Measurements from ENCODE around the gene NYAP2.

NYAP2 gene

DNA sequence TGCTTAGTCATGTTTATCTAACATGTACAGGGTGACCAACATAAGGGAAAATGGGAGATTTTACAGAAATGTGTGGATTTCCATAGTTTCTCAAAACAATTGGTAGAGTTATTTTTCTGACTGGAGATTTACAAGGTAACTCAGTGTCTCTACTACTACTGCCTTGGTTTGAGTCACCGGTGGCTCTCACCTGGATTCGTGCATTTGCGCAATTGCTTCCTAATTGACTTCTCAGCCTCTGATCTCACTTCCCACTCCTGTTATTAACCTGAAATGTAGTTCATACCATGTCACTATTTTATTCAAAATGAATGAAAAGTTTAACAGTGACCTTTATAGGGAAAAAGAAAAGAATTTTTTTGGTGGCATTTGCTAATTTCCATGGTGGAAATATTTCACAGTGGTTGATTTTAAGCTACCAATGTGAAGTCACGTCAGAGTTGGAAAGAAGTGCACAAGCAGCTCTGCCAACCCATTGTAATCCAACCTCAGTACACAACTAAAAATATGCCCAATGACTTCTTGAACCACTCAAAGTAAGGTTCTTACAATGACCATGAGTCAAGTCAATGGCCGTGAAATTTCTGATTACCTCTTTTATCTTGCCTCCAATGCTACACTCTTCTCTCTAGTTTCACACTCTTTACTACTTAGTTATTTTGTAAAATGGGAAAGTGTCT lies 94.0 kb downstream of the NYAP2 start:
- H3K9me3 ChIP-seq (ENCODE audit: insufficient read depth, low read depth, low read length), result no peaks in the 10 kb centered on the region
- no peak overlapping the region for H3K9ac ChIP-seq (ENCODE audit: low read depth, low read length)
- H3K36me3 ChIP-seq (ENCODE audit: insufficient read depth, low read depth, low read length), result no peaks in the 10 kb centered on the region
- H3K27ac ChIP-seq (ENCODE audit: low read length), result no peak overlapping the region
- no peaks in the 10 kb centered on the region for H3K27me3 ChIP-seq (ENCODE audit: insufficient read depth, low read length)
- H3K4me1 ChIP-seq (ENCODE audit: insufficient read depth, low read length), result peaks cover 13% of the 10 kb centered on the region
- H3K4me3 ChIP-seq (ENCODE audit: low read length), result no peak overlapping the region

DNA sequence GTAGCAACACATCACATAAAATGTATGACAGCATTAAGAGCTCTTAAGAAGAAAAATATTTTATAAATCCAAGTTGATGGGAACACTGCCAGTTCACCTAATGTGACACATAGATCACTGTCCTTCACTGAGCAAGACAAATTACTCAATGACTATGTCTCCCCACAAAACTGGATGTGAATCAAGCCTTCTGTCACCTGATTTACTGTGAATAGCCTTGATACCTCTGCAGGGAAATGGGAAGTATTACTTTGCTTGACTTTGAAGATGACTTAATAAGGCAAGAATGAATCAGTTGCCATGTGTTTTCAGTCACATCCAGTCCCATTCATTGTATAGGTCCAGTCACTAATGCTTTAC lies 94.6 kb downstream of the NYAP2 start:
- H3K9ac ChIP-seq (ENCODE audit: low read depth, low read length), result no peak overlapping the region
- no peaks in the 10 kb centered on the region for H3K9me3 ChIP-seq (ENCODE audit: insufficient read depth, low read depth, low read length)
- H3K4me1 ChIP-seq (ENCODE audit: insufficient read depth, low read length), result peaks cover 13% of the 10 kb centered on the region
- H3K27me3 ChIP-seq (ENCODE audit: insufficient read depth, low read length), result no peaks in the 10 kb centered on the region
- no peak overlapping the region for H3K4me3 ChIP-seq (ENCODE audit: low read length)
- no peak overlapping the region for H3K27ac ChIP-seq (ENCODE audit: low read length)
- no peaks in the 10 kb centered on the region for H3K36me3 ChIP-seq (ENCODE audit: insufficient read depth, low read depth, low read length)

- Histone ChIP-seq H3K9ac (ENCODE audit: low read depth, low read length) (no peak overlapping the region), H3K9me3 (ENCODE audit: insufficient read depth, low read depth, low read length) (no peaks in the 10 kb centered on the region), H3K4me1 (ENCODE audit: insufficient read depth, low read length) (peaks cover 13% of the 10 kb centered on the region), H3K4me3 (ENCODE audit: low read length) (no peak overlapping the region), H3K27ac (ENCODE audit: low read length) (no peak overlapping the region), H3K36me3 (ENCODE audit: insufficient read depth, low read depth, low read length) (no peaks in the 10 kb centered on the region), H3K27me3 (ENCODE audit: insufficient read depth, low read length) (no peaks in the 10 kb centered on the region)
Observed at GRCh38 chr2:225495706-225496105, 96.2 kb downstream of the NYAP2 start.

DNA sequence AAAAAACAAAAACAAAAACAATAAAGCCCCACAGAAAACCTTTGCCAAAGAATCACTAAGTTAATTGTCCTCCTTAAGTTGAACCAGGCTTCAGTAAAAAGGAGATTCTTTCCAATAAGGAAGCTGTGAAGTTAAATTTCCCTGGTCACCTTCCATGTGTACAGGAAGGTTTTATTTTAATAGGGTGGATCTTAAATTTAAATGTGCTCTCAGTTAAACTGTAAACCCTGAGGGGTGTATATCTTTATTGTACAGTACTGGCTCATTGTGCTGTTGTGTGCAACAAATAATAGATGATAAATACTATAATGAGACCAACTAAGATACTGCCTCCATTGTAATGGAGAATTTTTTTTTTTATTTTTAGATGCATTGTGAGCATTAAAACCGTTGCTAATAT lies 97.1 kb downstream of the NYAP2 start:
- Histone ChIP-seq H3K9me3 (ENCODE audit: insufficient read depth, low read depth, low read length) (no peaks in the 10 kb centered on the region), H3K4me3 (ENCODE audit: low read length) (no peak overlapping the region), H3K9ac (ENCODE audit: low read depth, low read length) (no peak overlapping the region), H3K27me3 (ENCODE audit: insufficient read depth, low read length) (no peaks in the 10 kb centered on the region), H3K36me3 (ENCODE audit: insufficient read depth, low read depth, low read length) (no peaks in the 10 kb centered on the region), H3K4me1 (ENCODE audit: insufficient read depth, low read length) (peaks cover 13% of the 10 kb centered on the region), H3K27ac (ENCODE audit: low read length) (no peak overlapping the region)

- Histone ChIP-seq H3K9me3 (ENCODE audit: insufficient read depth, low read depth, low read length) (no peaks in the 10 kb centered on the region), H3K36me3 (ENCODE audit: insufficient read depth, low read depth, low read length) (no peaks in the 10 kb centered on the region), H3K27me3 (ENCODE audit: insufficient read depth, low read length) (no peaks in the 10 kb centered on the region)
Observed at GRCh38 chr2:225497166-225497565, 97.7 kb downstream of the NYAP2 start.

GRCh38 chr2:225501022-225501421 lies 101.5 kb downstream of the NYAP2 start:
- Histone ChIP-seq H3K9ac (ENCODE audit: low read depth, low read length) (no peak overlapping the region), H3K36me3 (ENCODE audit: insufficient read depth, low read depth, low read length) (no peaks in the 10 kb centered on the region), H3K9me3 (ENCODE audit: insufficient read depth, low read depth, low read length) (no peaks in the 10 kb centered on the region), H3K4me1 (ENCODE audit: insufficient read depth, low read length) (peaks cover 7% of the 10 kb centered on the region; the same call in 1 of the 2 replicates), H3K27ac (ENCODE audit: low read length) (no peak overlapping the region), H3K27me3 (ENCODE audit: insufficient read depth, low read length) (no peaks in the 10 kb centered on the region), H3K4me3 (ENCODE audit: low read length) (no peak overlapping the region)

More at GRCh38 chr2:225497166-225497565, 97.7 kb downstream of the NYAP2 start:
- Histone ChIP-seq H3K9ac (ENCODE audit: low read depth, low read length) (no peak overlapping the region), H3K4me3 (ENCODE audit: low read length) (no peak overlapping the region), H3K27ac (ENCODE audit: low read length) (no peak overlapping the region), H3K4me1 (ENCODE audit: insufficient read depth, low read length) (peaks cover 13% of the 10 kb centered on the region)

DNA sequence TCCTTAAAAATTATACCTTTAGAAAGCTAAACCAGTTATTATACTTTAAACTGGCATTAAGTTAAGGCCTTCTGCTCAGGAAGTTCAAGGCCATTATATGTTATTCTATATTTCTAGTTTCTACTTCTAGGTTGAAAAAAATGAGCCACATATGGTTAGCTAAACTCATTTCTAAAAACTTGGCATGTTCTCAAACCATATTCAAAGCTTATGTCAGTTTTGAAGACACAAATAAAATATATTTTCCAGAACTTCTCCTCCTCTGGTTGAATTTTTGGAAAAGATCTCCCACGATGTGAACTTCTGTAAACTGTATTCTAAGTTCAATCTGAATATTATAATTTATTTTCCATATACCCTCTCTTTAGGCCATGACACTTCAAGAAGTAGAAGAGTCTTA lies 103.5 kb downstream of the NYAP2 start:
- no peak overlapping the region for H3K4me3 ChIP-seq (ENCODE audit: low read length)
- H3K36me3 ChIP-seq (ENCODE audit: insufficient read depth, low read depth, low read length), result no peaks in the 10 kb centered on the region
- H3K27ac ChIP-seq (ENCODE audit: low read length), result no peak overlapping the region
- H3K4me1 ChIP-seq (ENCODE audit: insufficient read depth, low read length), result no peaks in the 10 kb centered on the region
- no peak overlapping the region for H3K9ac ChIP-seq (ENCODE audit: low read depth, low read length)
- H3K27me3 ChIP-seq (ENCODE audit: insufficient read depth, low read length), result no peaks in the 10 kb centered on the region
- no peaks in the 10 kb centered on the region for H3K9me3 ChIP-seq (ENCODE audit: insufficient read depth, low read depth, low read length)

- Histone ChIP-seq H3K9ac (ENCODE audit: low read depth, low read length) (no peak overlapping the region), H3K27ac (ENCODE audit: low read length) (no peak overlapping the region), H3K4me1 (ENCODE audit: insufficient read depth, low read length) (no peaks in the 10 kb centered on the region), H3K36me3 (ENCODE audit: insufficient read depth, low read depth, low read length) (no peaks in the 10 kb centered on the region), H3K9me3 (ENCODE audit: insufficient read depth, low read depth, low read length) (no peaks in the 10 kb centered on the region), H3K27me3 (ENCODE audit: insufficient read depth, low read length) (no peaks in the 10 kb centered on the region), H3K4me3 (ENCODE audit: low read length) (no peak overlapping the region)
Observed at GRCh38 chr2:225510796-225511195, 111.3 kb downstream of the NYAP2 start.

DNA sequence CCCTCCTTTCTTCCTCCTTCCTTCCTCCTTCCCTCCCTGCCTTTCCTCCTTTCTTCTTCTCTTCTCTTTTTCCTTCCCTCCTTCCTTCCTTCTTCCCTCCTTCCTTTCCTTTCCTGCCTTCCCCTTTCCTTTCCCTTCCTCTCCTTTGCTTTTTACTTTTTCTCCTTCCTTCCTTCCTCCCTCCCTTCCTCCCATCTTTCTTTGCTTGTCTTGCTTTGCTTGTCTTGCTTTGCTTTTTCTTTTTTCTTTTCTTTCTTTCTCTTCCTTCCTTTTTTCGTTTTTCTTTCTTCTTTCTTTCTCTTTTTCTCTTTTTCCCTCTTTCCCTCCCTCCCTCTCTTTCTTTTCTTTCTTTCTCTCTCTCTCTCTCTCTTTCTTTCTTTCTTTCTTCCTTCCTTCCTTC lies 113.0 kb downstream of the NYAP2 start:
- Histone ChIP-seq H3K27ac (ENCODE audit: low read length) (no peak overlapping the region), H3K4me1 (ENCODE audit: insufficient read depth, low read length) (no peaks in the 10 kb centered on the region), H3K36me3 (ENCODE audit: insufficient read depth, low read depth, low read length) (no peaks in the 10 kb centered on the region), H3K27me3 (ENCODE audit: insufficient read depth, low read length) (no peaks in the 10 kb centered on the region), H3K9ac (ENCODE audit: low read depth, low read length) (no peak overlapping the region), H3K4me3 (ENCODE audit: low read length) (no peak overlapping the region), H3K9me3 (ENCODE audit: insufficient read depth, low read depth, low read length) (no peaks in the 10 kb centered on the region)

DNA sequence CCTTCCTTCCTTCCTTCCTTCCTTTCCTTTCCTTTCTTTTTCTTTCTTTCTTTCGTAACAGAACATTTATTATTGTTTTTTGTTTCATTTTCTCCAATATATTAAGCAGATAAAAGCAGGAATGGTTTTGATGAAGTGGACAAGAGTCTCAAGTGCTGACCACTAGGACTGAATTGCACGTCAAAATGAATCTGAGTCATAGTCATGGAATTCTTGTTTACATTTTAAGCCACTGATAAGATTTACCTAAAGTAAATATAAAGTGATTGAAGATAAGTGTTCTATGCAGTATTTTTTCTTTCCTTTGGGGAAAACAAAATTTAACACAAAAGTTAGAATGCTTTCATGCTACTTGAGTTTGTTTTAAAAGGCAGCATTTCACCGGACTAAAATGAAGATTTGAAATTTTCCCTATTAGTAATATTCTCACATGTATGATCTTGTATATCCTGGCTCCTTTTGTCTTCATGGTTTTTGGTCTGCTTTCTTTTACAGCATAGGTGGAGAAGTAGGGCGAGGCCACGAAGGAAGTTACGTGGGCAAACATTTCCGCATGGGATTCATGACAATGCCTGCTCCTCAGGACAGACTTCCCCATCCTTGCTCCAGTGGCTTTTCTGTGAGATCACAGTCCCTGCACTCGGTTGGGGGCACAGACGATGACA lies 113.5 kb downstream of the NYAP2 start:
- Histone ChIP-seq H3K9ac (ENCODE audit: low read depth, low read length) (no peak overlapping the region), H3K4me1 (ENCODE audit: insufficient read depth, low read length) (no peaks in the 10 kb centered on the region), H3K27me3 (ENCODE audit: insufficient read depth, low read length) (no peaks in the 10 kb centered on the region), H3K4me3 (ENCODE audit: low read length) (no peak overlapping the region), H3K36me3 (ENCODE audit: insufficient read depth, low read depth, low read length) (no peaks in the 10 kb centered on the region), H3K9me3 (ENCODE audit: insufficient read depth, low read depth, low read length) (no peaks in the 10 kb centered on the region), H3K27ac (ENCODE audit: low read length) (no peak overlapping the region)

GRCh38 chr2:225515033-225515432 lies 115.5 kb downstream of the NYAP2 start:
- H3K4me3 ChIP-seq (ENCODE audit: low read length), result no peak overlapping the region
- no peak overlapping the region for H3K9ac ChIP-seq (ENCODE audit: low read depth, low read length)
- no peak overlapping the region for H3K27ac ChIP-seq (ENCODE audit: low read length)
- no peaks in the 10 kb centered on the region for H3K9me3 ChIP-seq (ENCODE audit: insufficient read depth, low read depth, low read length)
- H3K36me3 ChIP-seq (ENCODE audit: insufficient read depth, low read depth, low read length), result no peaks in the 10 kb centered on the region
- H3K4me1 ChIP-seq (ENCODE audit: insufficient read depth, low read length), result no peaks in the 10 kb centered on the region
- no peaks in the 10 kb centered on the region for H3K27me3 ChIP-seq (ENCODE audit: insufficient read depth, low read length)

GRCh38 chr2:225526760-225527390 lies 127.4 kb downstream of the NYAP2 start:
- Histone ChIP-seq H3K4me1 (ENCODE audit: insufficient read depth, low read length) (no peaks in the 10 kb centered on the region), H3K9me3 (ENCODE audit: insufficient read depth, low read depth, low read length) (no peaks in the 10 kb centered on the region), H3K27me3 (ENCODE audit: insufficient read depth, low read length) (no peaks in the 10 kb centered on the region), H3K27ac (ENCODE audit: low read length) (no peak overlapping the region), H3K9ac (ENCODE audit: low read depth, low read length) (no peak overlapping the region), H3K36me3 (ENCODE audit: insufficient read depth, low read depth, low read length) (no peaks in the 10 kb centered on the region), H3K4me3 (ENCODE audit: low read length) (no peak overlapping the region)
